Thyroid gland (tissue), 4 donors: ENCODE data around the gene THAP3. TPM values are rescaled to one million over a fixed set of nuclear protein-coding genes. Genes with fewer than 3 reads are reported as not detected.

ENCODE experiments used
- DNase-seq, 2 donors: peaks; one replicate each; pipeline ENCODE4 v3.0.0-alpha.2; 2019
- H3K27ac ChIP-seq, 3 donors: fragments of 200-600 bp; sonication (generic); 1 replicate in 2 of 3; 2 replicates in 1 of 3; pipeline ENCODE4 v1.5.1; 2016 to 2019; ENCODE audit warnings: mild to moderate bottlenecking in 1 of 3, moderate library complexity in 1 of 3
- H3K27me3 ChIP-seq: fragments of 200-600 bp; sonication (generic); one replicate; pipeline ENCODE4 v1.5.1; 2019
- H3K36me3 ChIP-seq, 2 donors: fragments of 200-600 bp; sonication (generic); one replicate each; pipeline ENCODE4 v1.5.1; 2016 to 2019
- H3K4me1 ChIP-seq, 2 donors: fragments of 200-600 bp; sonication (generic); one replicate each; pipeline ENCODE4 v1.5.1; 2017 to 2019
- H3K4me3 ChIP-seq, 3 donors: fragments of 200-600 bp; sonication (generic); replicated peaks in 1 of 3; 1 replicate in 2 of 3; 2 replicates in 1 of 3; pipeline ENCODE4 v1.5.1; 2016; ENCODE audit warnings: mild to moderate bottlenecking in 1 of 3
- H3K9me3 ChIP-seq: fragments of 200-600 bp; sonication (generic); one replicate; pipeline ENCODE4 v1.5.1; 2017
- CTCF ChIP-seq, 6 experiments: fragments of 200-600 bp in 3 of 6; fragments of 450-650 bp in 3 of 6; sonication (generic) in 3 of 6; IDR thresholded peaks; one replicate each; pipeline ENCODE4 v1.5.1; 2016 to 2019; ENCODE audit warnings: antibody characterized with exemption in 6 of 6, mild to moderate bottlenecking in 2 of 6, inconsistent platforms in 1 of 6, moderate library complexity in 1 of 6
- POLR2A ChIP-seq, 2 donors: fragments of 450-650 bp; IDR thresholded peaks; one replicate each; pipeline ENCODE4 v1.6.1; 2017; ENCODE audit warnings: antibody characterized with exemption in 2 of 2, mild to moderate bottlenecking in 2 of 2, moderate library complexity in 1 of 2
- WGBS, 2 donors: methylation state at CpG; one replicate each; pipeline ENCODE4 v1.1.5; 2017; 5-methylcytosine and 5-hydroxymethylcytosine counted together
- intact Hi-C: fragments of 100-400 bp; cut with DNase I; formaldehyde crosslinking; loops from one replicate; pipeline ENCODE4 v1.15.1; 2023
- total RNA-seq, 4 donors: library from RNA; depleted of rRNA; stranded (reverse); fragments of >200 nt; gene quantifications; one replicate each; pipeline ENCODE4 v1.2.3, GENCODE V29; 2016

The THAP3 gene
- total RNA-seq, 4 donors from 2014 or later: 21.2 to 35.3 (median 30.5) TPM

- Histone ChIP-seq H3K9me3 (no peaks in the 10 kb centered on the region), H3K4me3 (no peak overlapping the region), H3K27me3 (no peaks in the 10 kb centered on the region), H3K4me1 (peaks cover 20 to 24% of the 10 kb centered on the region in 2 donors), H3K27ac (no peak overlapping the region), H3K36me3 (peaks cover 34 to 44% of the 10 kb centered on the region in 2 donors)
- intact Hi-C loops: no loop called here
- no peak for DNase-seq
- TF ChIP-seq CTCF (IDR thresholded peaks at IDR 0.05) (no peak), POLR2A (IDR thresholded peaks at IDR 0.05) (no peak)
- WGBS, 2 donors: 91 to 93% methylated on average over 15 to 23 of the region's 24 CpGs
These were observed 35.7 kb upstream of the THAP3 start for GRCh38 chr1:6588893-6589520.

- H3K4me3 ChIP-seq: no peak overlapping the region
- no peak overlapping the region for H3K27ac ChIP-seq
- 81 to 95% methylated on average over 3 to 7 of the region's 7 CpGs for WGBS, 2 donors
- no peaks in the 10 kb centered on the region for H3K9me3 ChIP-seq
- peaks cover 45 to 54% of the 10 kb centered on the region in 2 donors for H3K36me3 ChIP-seq
- no peaks in the 10 kb centered on the region for H3K27me3 ChIP-seq
- intact Hi-C loops: no loop called here
- TF ChIP-seq CTCF (IDR thresholded peaks at IDR 0.05) (no peak), POLR2A (IDR thresholded peaks at IDR 0.05) (no peak)
- no peak for DNase-seq
- peaks cover 20 to 24% of the 10 kb centered on the region in 2 donors for H3K4me1 ChIP-seq
These were observed 34.6 kb upstream of the THAP3 start for GRCh38 chr1:6590046-6590445.

GRCh38 chr1:6591222-6591621 lies 33.4 kb upstream of the THAP3 start:
- intact Hi-C loops: no loop called here

GRCh38 chr1:6591644-6592043 lies 33.0 kb upstream of the THAP3 start:
- Histone ChIP-seq H3K27me3 (no peaks in the 10 kb centered on the region), H3K4me3 (no peak overlapping the region), H3K27ac (no peak overlapping the region), H3K9me3 (no peaks in the 10 kb centered on the region), H3K4me1 (peaks cover 10 to 17% of the 10 kb centered on the region in 2 donors), H3K36me3 (peaks cover 50 to 66% of the 10 kb centered on the region in 2 donors)
- 83 to 87% methylated on average over 6 of the region's 6 CpGs for WGBS, 2 donors
- intact Hi-C loops: no loop called here
- no peak for TF ChIP-seq CTCF (IDR thresholded peaks at IDR 0.05)
- TF ChIP-seq POLR2A (IDR thresholded peaks at IDR 0.05): no peak
- DNase-seq: no peak

More at GRCh38 chr1:6591222-6591621, 33.4 kb upstream of the THAP3 start:
- 88 to 91% methylated on average over 8 to 13 of the region's 13 CpGs for WGBS, 2 donors
- Histone ChIP-seq H3K4me1 (peaks cover 10 to 18% of the 10 kb centered on the region in 2 donors), H3K4me3 (no peak overlapping the region), H3K36me3 (peaks cover 48 to 64% of the 10 kb centered on the region in 2 donors), H3K27ac (no peak overlapping the region), H3K27me3 (no peaks in the 10 kb centered on the region), H3K9me3 (no peaks in the 10 kb centered on the region)
- no peak for DNase-seq
- no peak for TF ChIP-seq CTCF (IDR thresholded peaks at IDR 0.05)
- no peak for TF ChIP-seq POLR2A (IDR thresholded peaks at IDR 0.05)

GRCh38 chr1:6592441-6592840 lies 32.2 kb upstream of the THAP3 start:
- intact Hi-C loops: no loop called here
- Histone ChIP-seq H3K27ac (no peak overlapping the region), H3K27me3 (no peaks in the 10 kb centered on the region), H3K4me1 (peaks cover 3 to 15% of the 10 kb centered on the region in 2 donors), H3K36me3 (peaks cover 54 to 74% of the 10 kb centered on the region in 2 donors), H3K9me3 (no peaks in the 10 kb centered on the region), H3K4me3 (no peak overlapping the region)
- TF ChIP-seq POLR2A (IDR thresholded peaks at IDR 0.05) (no peak), CTCF (IDR thresholded peaks at IDR 0.05) (no peak)
- no peak for DNase-seq
- WGBS, 2 donors: 62 to 96% methylated on average over 3 to 5 of the region's 5 CpGs
